ENCODE measurements around the gene PRM2.

Gene PRM2, protein sequence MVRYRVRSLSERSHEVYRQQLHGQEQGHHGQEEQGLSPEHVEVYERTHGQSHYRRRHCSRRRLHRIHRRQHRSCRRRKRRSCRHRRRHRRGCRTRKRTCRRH

DNA sequence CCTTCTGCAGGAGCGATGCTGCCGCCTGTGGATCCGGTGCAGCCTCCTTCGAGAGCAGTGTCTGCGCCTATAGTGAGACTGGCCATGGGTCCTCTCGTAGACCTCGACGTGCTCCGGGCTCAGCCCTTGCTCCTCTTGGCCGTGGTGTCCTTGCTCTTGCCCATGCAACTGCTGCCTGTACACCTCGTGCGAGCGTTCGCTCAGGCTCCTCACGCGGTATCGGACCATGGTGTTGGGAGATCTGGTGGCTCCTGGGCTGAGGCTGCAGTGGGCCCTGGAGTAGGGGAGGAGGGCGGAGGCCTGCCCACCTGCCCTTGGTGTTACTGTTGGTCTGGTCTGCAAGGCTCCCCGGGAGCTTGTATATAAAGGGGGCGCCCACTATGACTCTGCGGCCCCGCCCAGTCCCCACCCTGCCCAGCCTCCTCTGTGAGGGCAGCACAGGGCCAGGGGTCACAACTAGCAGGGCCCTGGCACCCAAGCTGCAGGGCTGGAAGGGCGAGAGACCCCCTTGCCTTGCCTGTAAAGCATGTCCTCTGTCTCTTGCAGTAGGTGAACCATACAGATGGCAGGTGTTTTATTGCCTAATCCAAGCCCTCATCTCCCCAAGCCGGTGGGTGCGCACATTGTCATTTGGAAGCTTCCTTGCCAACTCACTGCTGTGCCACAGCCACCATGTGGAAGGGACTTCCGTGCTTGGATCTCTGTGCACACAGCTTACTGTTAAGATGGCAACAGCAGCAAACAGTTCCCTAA lies at the start of gene PRM2:
PRM2 (minus strand) TSS at position 338 of the 753 bp plus-strand sequence; CDS start at position 228, 110 bp downstream.
- no peaks in the 10 kb centered on the region for H3K36me3 ChIP-seq (ENCODE audit: insufficient read depth)
- H3K4me1 ChIP-seq (ENCODE audit: low read depth, poor library complexity, severe bottlenecking) = peaks cover 8% of the 10 kb centered on the region
- no peak within 1 kb of the TSS for H3K9ac ChIP-seq
- H4K20me1 ChIP-seq (ENCODE audit: insufficient read depth) = no peaks in the 10 kb centered on the region
- H3K4me2 ChIP-seq = no peak within 1 kb of the TSS
- no peak within 1 kb of the TSS for H2AFZ ChIP-seq (ENCODE audit: low read depth)
- H3K4me3 ChIP-seq (IDR thresholded peaks at IDR 0.05; ENCODE audit: insufficient read depth, low read depth, low read length) = no peak within 1 kb of the TSS
- peaks cover 24% of the 10 kb centered on the region; the same call in 1 of the 2 replicates for H3K27me3 ChIP-seq (ENCODE audit: insufficient read depth, low read depth)
- H3K27ac ChIP-seq = no peak within 1 kb of the TSS
- no peak for TF ChIP-seq CTCF (conservative IDR thresholded peaks at IDR 0.05; ENCODE audit: low read depth, low read length)
- H3K79me2 ChIP-seq (ENCODE audit: insufficient read depth, low read depth) = no peaks in the 10 kb centered on the region

DNA sequence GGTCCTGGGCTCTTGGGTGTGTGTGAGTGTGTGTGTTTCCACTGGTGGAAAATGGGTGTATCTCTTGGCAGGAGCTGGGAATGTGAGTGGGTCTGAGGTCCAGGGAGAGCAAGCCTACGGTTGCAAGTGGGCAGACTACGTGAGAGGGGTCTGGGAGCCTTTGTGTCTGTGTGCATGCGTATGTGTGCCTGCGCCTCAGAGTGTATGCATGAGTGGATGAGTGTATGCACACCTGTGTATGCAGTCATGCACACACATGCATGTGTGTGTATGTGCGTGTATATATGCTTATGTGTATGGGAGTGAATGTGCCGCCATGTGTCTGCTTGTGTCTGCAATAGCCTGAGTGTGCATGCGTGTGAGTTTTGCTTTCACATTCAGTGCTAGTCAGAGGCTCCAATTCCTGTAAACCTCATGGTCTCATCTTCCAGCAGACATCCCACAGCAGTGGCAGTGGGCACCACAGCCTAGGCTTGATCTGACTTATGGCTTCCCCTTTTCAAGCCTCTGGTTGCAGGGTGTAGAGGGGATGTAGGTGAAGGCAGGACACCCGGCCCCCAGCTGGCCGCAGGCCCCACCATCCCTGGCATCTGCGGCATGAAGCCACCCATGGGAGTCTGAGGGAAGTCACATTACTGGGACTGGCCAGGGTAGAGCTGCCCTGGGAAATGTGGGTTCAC lies 49.3 kb upstream of the PRM2 start:
- Histone ChIP-seq H3K4me1 (ENCODE audit: low read depth, poor library complexity, severe bottlenecking) (peaks cover 56% of the 10 kb centered on the region), H3K4me3 (IDR thresholded peaks at IDR 0.05; ENCODE audit: insufficient read depth, low read depth, low read length) (no peak overlapping the region), H3K4me2 (no peak overlapping the region), H4K20me1 (ENCODE audit: insufficient read depth) (no peaks in the 10 kb centered on the region), H3K36me3 (ENCODE audit: insufficient read depth) (no peaks in the 10 kb centered on the region), H3K27me3 (ENCODE audit: insufficient read depth, low read depth) (0 out of 2 replicates have a peak, but pooled peaks cover under 1% of the 10 kb centered on the region), H3K9ac (no peak overlapping the region), H3K27ac (no peak overlapping the region), H3K79me2 (ENCODE audit: insufficient read depth, low read depth) (no peaks in the 10 kb centered on the region), H2AFZ (ENCODE audit: low read depth) (no peak overlapping the region)
- no peak for TF ChIP-seq CTCF (conservative IDR thresholded peaks at IDR 0.05; ENCODE audit: low read depth, low read length)

GRCh38 chr16:11323551-11324336 lies 47.5 kb upstream of the PRM2 start:
- Histone ChIP-seq H2AFZ (ENCODE audit: low read depth) (no peak overlapping the region), H3K4me1 (ENCODE audit: low read depth, poor library complexity, severe bottlenecking) (peaks cover 56% of the 10 kb centered on the region), H3K4me2 (no peak overlapping the region), H3K4me3 (IDR thresholded peaks at IDR 0.05; ENCODE audit: insufficient read depth, low read depth, low read length) (no peak overlapping the region), H4K20me1 (ENCODE audit: insufficient read depth) (no peaks in the 10 kb centered on the region), H3K27ac (no peak overlapping the region), H3K36me3 (ENCODE audit: insufficient read depth) (no peaks in the 10 kb centered on the region), H3K9ac (no peak overlapping the region), H3K79me2 (ENCODE audit: insufficient read depth, low read depth) (no peaks in the 10 kb centered on the region), H3K27me3 (ENCODE audit: insufficient read depth, low read depth) (no peaks in the 10 kb centered on the region)
- no peak for TF ChIP-seq CTCF (conservative IDR thresholded peaks at IDR 0.05; ENCODE audit: low read depth, low read length)

DNA sequence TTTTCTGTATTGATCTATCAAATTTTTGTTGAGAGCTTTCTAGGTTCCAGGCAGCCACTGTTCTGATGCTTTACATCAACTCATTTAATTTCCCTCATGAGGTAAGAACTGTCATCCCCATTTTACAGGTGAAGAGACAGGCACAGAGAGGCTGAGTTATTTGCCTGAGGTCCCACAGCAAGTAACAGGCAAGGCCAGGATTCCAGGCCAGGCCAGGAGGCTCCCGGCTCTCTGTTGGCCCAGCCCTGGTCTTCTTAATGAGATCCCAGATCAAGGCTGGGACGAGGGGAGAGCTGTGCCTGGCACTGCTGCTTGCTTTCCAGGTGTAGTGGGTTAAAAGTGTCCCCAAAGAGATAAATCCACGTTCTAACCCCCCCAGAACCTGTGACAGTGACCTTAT lies 46.5 kb upstream of the PRM2 start:
- Histone ChIP-seq H2AFZ (ENCODE audit: low read depth) (no peak overlapping the region), H3K4me1 (ENCODE audit: low read depth, poor library complexity, severe bottlenecking) (peaks cover 47% of the 10 kb centered on the region), H3K4me3 (IDR thresholded peaks at IDR 0.05; ENCODE audit: insufficient read depth, low read depth, low read length) (no peak overlapping the region), H3K27me3 (ENCODE audit: insufficient read depth, low read depth) (no peaks in the 10 kb centered on the region), H4K20me1 (ENCODE audit: insufficient read depth) (no peaks in the 10 kb centered on the region), H3K27ac (no peak overlapping the region), H3K4me2 (no peak overlapping the region), H3K79me2 (ENCODE audit: insufficient read depth, low read depth) (no peaks in the 10 kb centered on the region), H3K36me3 (ENCODE audit: insufficient read depth) (no peaks in the 10 kb centered on the region), H3K9ac (no peak overlapping the region)
- no peak for TF ChIP-seq CTCF (conservative IDR thresholded peaks at IDR 0.05; ENCODE audit: low read depth, low read length)
